GM19238 (cell line): ENCODE results near the gene LRRC71.
A peak's percentile ranks its signal among the peaks of the same experiment; 100 is the strongest.

ENCODE experiments used
- DNase-seq: peaks from one replicate; pipeline ENCODE4 v3.0.0; 2011; ENCODE audit warnings: low spot score; ENCODE audit not compliant: insufficient read length

Gene LRRC71

GRCh38 chr1:156905176-156905575, 15.3 kb upstream of the LRRC71 start:
- no peak for DNase-seq

GRCh38 chr1:156905651-156906050, 14.8 kb upstream of the LRRC71 start:
- no peak for DNase-seq

- no peak for DNase-seq
Observed at GRCh38 chr1:156906206-156906906, 14.1 kb upstream of the LRRC71 start.

- DNase-seq, result no peak
Observed at GRCh38 chr1:156908541-156908940, 11.9 kb upstream of the LRRC71 start.

GRCh38 chr1:156908955-156909354, 11.5 kb upstream of the LRRC71 start:
- DNase-seq, result no peak

- no peak for DNase-seq
Observed at GRCh38 chr1:156909671-156910070, 10.8 kb upstream of the LRRC71 start.

- DNase-seq, result peak; percentile 66
Observed at GRCh38 chr1:156910309-156910782, 10.1 kb upstream of the LRRC71 start.

- DNase-seq, result no peak
Observed at GRCh38 chr1:156911577-156912298, 8.7 kb upstream of the LRRC71 start.

GRCh38 chr1:156912310-156912709, 8.1 kb upstream of the LRRC71 start:
- DNase-seq, result no peak

GRCh38 chr1:156912861-156913808, 7.3 kb upstream of the LRRC71 start:
- no peak for DNase-seq

GRCh38 chr1:156913809-156914387, 6.5 kb upstream of the LRRC71 start:
- no peak for DNase-seq

GRCh38 chr1:156914440-156914856, 6.0 kb upstream of the LRRC71 start:
- no peak for DNase-seq

- no peak for DNase-seq
Observed at GRCh38 chr1:156921053-156921529, 659 bp downstream of the LRRC71 start.

GRCh38 chr1:156922986-156923669, 2.7 kb downstream of the LRRC71 start:
- DNase-seq, result no peak

- DNase-seq, result no peak
Observed at GRCh38 chr1:156923670-156924477, 3.4 kb downstream of the LRRC71 start.

GRCh38 chr1:156924478-156925153, 4.2 kb downstream of the LRRC71 start:
- DNase-seq, result no peak

- no peak for DNase-seq
Observed at GRCh38 chr1:156925154-156926010, 5.0 kb downstream of the LRRC71 start.

- DNase-seq, result no peak
Observed at GRCh38 chr1:156926175-156926574, 5.7 kb downstream of the LRRC71 start.
